DND-41 (cell line): Measurements from ENCODE around the gene GARNL3.

ENCODE experiments used
- CTCF ChIP-seq: IDR thresholded peaks from 2 replicates; pipeline ENCODE4 v1.5.1; 2012; ENCODE audit warnings: borderline replicate concordance, low read length, moderate library complexity, mild to moderate bottlenecking; ENCODE audit not compliant: poor library complexity, severe bottlenecking; ENCODE audit errors: extremely low read depth
- EZH2 ChIP-seq: IDR thresholded peaks from 3 replicates; pipeline ENCODE4 v1.6.1; 2012; ENCODE audit warnings: borderline replicate concordance, low read depth, mild to moderate bottlenecking, moderate library complexity, low read length, inconsistent platforms; ENCODE audit not compliant: severe bottlenecking

DNA sequence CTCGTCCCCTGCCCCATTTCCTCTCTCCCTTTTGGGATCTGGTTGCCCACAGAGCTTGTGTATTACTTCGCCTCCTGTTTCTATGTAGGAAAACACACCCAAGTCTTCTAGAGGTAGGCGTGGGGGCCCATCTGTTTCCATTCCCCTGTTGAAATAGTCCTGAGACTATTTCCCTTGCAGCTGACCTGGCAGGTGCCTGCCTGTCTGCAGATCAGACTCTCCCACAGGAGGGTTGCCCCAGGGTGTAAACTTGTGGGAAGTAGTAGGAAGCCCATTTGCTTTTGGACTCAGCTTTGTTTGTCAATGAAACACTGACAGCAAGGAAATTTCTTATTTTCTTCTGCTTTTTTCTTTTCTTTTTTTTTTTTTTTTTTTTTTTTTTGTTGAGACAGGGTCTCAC, 16.3 kb upstream of the GARNL3 start:
- no peak for TF ChIP-seq CTCF
- TF ChIP-seq EZH2, result no peak
